ENCODE measurements around the gene TTLL11.

Gene TTLL11

DNA sequence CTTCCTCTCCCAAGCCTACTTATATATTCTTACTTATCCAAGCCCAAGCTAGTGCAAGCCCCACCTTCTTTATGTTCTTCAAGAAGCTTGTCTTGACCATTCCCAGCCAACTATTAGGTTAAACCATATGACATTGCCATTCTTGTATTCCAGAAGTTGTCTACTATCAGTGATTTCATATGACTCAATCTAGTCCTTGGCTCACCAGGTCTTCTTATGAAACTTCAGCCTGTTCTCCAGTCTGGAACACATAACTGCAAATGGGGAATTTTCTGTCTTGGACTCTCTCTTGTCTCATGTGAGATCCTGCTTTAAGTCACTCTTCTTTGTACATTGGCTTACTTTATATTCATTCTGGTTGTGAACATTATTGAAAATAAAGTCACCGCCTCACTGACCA lies 130.7 kb downstream of the TTLL11 start:
- DNase-seq: no peak

DNA sequence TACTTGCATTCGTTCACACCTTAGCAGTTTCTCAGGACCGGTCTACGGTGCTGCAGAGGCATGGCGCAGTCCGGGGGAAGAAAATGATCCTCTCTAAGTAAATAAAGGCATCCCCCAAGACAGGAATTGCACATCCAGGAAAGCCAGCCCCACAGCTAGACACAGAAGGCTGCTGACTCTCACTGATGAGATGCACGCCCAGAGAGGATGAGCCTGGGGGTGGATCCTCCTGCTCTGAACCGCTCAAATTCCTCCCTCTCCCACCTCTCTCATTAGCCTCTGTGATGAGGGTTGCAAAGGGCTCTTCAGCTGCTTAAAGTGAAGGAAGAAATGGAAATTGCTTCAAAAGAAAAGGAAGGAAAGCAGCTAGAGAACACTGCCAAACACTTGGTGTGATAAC lies 132.4 kb downstream of the TTLL11 start:
- DNase-seq: no peak

DNA sequence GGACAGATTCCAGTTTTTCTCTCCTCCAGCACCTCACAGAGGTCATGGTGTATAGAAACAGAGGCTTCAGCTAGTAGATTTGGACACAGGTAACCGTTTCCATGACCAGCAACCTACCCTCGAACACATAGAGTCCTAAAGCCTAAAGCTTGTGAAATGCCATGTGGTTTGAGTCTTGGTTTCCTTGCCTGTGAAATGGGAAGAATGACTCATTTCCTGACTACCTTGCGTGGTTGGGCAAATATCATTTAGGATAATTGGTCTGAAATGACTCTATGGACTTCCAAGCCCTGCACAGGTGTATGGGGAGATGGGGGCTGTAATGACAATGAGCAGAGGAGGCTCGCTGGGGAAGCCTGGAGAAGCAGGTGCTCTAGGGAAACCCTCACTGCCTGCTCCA lies 134.6 kb downstream of the TTLL11 start:
- DNase-seq: no peak

DNA sequence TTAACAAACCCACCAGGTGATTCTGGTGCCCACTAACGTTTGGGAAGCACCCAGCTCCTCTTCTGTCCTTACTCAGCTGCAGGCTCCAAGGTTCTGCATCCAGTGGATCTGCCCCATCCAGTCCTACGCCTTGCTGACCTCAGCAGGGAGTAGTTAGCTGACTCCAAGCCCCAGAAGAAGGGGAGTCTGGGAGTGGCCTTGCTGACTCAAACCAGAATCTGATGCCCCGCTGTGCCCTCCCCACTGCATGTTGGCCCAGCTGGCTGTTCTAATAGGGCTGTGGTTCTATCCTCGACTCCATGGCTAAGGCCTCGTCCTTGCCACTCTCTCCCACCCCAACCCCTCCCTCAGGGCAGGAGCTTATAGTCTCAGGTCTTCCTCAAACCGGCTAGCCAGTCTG lies 136.3 kb downstream of the TTLL11 start:
- no peak for DNase-seq

DNA sequence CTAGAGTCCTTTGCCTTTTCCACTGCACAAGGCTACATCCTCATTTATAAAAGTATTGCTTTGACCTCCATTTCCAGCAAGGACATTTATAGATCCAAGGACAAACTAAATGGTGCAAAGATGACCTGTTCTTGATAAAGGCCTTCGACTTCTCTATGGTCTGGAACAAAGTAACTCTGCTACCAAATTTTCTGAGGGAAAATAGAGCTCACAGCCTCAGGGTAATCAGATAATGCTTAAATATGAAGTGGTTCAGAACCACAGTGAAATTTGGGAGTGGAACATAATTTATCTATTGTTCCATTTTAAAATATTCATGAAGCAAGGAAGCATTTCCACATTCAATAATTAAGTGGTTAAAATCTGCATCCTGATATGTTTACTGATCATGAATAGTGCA lies 137.5 kb downstream of the TTLL11 start:
- no peak for DNase-seq

DNA sequence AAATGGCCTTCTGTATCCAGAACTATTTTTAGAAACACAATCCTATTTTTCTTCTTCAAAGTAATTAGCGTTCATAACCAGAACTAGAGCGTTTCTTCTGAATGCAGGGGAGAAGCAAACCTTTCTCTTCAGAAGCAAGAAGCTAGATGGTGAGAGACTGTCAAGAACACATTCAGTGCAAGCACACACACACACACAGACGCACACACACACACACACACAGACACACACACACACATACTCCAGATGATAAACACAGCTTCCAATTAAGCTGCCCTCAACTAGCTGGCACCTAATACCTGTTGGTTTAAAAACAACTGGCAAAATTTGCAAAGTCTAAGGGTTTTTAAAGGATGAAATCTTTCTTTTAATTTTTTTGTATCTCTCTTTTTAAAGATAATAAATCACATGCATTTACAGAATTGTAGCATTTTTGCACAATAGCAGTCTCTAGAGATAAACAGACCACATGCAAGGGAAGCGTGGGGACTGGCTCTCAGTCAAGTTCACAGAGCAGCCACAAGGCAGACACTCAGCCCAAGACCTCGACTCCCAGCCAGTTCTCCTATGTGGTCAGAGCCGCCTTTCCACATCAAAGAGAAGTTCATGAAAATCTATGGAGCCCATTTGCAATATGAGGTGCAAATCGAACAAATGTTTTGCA lies 138.5 kb downstream of the TTLL11 start:
- DNase-seq: no peak

DNA sequence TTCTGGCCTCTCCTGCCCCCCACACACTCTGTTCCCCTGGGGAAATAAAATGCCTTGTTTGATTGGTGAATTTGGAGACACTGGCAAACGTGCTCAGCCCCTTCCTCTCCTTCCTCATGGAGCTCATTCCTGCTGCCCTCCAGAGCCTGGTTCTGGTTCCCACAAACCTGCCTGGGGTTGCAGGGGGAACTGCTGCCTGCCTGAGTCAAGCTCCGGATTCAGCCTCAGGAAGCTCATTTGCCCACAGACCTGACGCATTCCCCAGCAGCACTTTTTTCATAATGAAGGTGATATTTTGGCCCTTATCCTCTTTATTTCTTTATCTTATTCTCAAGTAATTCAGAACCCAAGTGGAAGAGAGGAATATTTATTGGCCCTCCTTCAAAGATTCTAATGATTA lies 140.5 kb downstream of the TTLL11 start:
- no peak for DNase-seq

DNA sequence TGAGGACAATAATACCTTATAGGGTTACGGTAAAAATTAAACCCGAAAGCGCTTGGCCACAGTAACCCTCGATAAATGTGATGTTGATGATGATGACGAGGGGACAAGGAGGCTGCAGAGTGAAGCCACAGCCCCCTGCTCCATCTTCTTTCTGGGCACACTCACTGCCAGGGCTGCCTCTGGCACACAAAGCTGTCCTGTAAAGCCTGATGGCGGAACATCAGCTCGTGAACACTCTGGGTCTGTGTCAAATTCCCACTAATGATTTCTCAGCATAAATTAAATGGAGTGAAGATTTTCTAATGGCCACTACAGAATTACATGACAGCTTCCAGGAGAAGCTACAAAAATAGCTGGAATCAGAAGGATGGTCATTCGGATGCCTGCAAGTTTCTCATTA lies 142.2 kb downstream of the TTLL11 start:
- no peak for DNase-seq

DNA sequence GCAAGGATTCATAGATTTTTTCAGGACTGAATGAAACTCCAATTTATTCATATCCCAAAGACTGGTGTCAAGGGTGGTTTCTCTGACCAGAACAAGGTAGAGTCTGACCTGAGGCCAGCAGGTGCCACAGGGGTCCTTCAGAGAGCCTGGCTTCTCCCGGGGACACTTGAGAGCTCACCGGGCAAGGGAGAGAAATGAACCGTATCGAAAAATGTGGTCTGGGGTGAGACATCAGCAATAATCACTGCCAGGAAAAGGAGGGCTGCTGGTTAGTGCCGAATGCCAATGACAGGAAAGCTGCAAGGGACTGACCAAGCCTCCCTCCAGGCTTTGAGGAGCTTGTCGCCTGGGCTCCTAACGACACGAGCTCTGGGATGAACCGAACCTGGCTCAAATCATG lies 142.7 kb downstream of the TTLL11 start:
- DNase-seq: no peak

DNA sequence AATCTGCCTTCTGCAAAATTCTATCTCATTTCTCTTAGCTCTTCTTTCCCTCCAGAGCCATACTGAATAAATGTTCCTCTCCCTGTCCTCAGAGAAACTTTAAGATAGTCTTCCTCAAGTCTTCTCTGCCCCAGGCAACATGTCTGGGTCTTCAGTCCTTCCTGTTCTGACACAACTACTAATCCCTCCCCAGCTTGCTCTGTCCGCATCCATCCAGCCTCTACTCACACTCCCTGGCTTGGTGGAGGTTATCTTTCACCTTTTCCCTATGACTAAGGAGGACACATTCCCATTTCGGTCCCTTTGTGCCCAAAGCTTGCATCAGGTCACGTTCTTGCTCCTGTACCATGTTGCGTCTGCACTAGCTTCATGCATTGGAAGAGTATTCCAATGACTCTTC lies 143.3 kb downstream of the TTLL11 start:
- no peak for DNase-seq

DNA sequence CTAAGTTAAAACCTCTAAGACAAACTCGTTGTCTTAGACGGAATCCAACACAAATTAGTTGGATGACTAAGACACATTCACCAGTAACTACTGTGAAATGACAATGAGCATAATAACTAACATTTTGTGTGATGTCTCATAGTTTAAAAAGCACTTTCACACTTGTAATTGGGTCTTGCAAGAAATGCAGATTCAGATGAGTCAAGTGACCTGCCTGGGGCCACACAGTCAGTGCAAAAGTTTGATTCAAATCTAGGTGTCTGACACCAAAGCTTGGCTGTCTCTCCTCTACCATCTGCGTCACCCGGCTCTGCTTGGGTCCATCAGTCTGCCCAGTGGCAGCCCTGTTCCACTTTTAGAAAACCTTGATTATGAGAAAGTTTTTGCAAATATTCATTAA lies 143.7 kb downstream of the TTLL11 start:
- no peak for DNase-seq

DNA sequence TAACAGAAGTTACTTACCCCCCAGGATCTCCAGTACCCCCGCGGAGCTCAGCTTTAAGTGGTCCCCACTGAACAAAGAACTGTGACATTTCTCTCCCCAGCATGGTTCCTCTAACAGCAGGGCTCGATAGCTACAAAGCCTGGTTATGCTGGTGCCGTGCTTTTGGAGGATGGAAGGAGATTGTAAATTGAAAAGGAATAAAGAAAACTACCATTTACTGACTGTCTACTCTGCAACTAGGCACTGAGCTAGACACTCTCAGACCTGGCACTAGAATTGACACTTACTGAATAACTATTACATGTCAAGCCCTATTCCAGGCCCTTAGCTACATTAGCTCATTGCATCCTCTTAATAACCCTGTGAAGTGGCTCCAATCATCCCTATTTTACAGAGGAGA lies 145.3 kb downstream of the TTLL11 start:
- DNase-seq: no peak

DNA sequence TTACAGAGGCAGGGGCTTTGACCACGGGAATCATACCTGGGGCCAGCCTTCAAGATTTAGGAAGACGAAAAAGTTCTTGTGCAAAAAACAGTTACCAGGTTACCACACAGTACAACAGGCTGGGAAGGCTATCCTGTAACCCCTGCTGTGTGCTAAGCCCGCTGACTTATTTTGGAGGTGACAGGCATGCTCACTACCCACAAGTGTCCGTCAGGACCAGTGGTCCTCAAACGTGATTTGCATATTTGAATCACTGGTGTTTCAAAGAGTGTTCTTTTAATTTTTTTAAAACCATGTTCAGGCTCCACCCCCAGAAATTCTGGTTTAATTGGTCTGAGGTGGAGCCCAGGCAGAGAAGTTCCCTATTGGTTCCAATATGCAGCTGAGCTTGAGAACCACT lies 146.6 kb downstream of the TTLL11 start:
- no peak for DNase-seq

DNA sequence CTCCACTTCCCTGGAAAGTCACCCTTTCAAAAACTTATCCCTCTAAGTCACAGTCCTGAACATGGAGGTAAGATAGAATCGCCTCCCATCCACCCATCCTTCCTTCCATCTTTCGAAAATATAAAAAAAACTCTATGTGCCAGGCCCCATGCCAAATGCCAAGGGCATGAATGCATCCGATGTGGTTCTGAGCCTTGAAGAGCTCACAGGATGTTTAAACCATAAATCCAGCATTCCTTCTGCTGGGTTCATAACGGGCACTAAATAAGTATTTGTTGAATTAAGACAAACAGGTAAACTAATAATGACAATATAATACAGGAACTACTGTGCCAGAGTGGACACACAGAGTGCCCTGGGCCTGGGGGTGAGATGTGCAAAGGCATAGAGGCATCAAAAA lies 147.3 kb downstream of the TTLL11 start:
- DNase-seq: no peak

DNA sequence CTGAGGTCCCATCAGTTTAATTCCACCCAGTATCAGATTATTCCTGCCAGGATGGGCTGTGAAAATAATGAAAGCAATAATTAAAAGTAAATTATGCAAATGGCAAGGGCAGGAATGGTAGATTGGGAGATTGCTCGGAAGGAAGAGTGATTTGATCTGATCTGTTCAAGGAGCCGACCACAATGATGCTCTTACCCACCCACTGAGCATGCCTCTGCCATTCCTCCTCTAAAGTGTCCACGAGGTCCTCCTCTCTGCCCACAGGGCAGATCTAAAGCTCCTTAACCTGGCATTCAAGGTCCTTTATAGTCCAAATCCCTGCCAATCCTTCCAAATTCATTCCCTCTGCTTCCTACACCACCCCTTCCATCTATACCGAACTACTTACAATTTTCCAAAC lies 147.8 kb downstream of the TTLL11 start:
- DNase-seq: no peak

DNA sequence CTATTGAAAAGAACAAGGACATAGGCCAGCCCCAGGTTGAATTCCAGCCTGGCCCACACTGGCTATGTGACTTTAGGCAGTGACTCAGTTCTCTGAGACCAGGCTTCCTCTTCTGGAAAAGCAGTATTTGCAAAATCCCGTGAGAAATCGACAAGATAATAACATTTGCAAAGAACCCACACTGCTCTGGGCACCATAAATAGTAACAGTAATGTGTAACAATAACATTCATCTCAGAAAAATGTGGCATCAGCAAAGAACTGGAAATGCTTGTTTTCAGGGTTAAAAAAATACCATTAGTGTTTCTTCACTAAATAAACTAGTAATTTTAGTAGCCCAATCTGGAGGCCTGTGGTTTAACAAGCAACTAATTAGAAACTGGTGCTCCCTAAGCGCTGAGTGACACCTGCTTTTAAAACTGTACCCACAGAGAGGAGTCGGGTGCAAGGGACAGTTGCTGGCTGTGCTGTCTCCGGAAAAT lies 148.4 kb downstream of the TTLL11 start:
- peak in 1 of 2 donors; percentile 3 for DNase-seq

DNA sequence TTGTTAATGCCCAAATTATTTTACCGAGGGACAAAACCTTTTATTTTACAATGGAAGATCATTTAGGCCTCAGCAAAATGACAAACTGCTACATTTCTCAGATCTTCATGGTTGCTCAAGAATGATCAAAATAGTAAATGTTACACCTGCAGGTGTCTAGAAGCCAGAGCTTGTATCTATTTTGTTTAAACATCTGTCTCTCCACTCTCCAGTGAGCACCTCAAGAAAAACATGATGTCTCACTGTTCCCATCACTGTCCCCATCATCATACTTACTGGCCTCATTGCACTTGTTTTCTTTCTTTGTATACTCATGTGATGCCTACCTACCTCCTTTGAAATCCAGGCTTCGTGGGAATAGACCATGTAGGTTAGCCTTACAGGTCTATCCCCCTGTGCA lies 149.6 kb downstream of the TTLL11 start:
- DNase-seq: no peak

DNA sequence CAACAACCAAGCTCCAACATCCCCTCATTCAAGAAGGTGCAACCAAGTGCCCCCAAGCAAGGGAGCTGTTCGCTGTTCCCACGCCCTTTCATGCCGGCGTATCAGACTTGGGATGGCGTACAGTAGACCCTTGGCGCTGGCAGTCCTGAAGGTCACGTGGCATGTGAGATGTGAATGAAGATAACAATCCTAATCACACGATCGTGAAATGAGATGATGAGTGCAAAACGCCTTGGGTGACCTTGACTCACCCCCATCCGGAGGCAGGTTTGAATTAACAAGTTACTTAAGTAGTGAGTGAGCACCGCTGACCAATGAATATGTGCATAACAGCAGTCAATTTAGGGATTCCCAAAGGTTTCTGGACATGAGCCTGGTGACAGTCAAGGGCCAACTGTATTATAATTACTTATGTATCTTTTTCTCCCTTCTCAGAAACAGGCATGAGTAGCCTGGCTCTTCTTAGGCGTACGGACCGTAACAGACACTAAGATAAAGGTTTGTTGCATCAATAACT lies 150.2 kb downstream of the TTLL11 start:
- DNase-seq: no peak

DNA sequence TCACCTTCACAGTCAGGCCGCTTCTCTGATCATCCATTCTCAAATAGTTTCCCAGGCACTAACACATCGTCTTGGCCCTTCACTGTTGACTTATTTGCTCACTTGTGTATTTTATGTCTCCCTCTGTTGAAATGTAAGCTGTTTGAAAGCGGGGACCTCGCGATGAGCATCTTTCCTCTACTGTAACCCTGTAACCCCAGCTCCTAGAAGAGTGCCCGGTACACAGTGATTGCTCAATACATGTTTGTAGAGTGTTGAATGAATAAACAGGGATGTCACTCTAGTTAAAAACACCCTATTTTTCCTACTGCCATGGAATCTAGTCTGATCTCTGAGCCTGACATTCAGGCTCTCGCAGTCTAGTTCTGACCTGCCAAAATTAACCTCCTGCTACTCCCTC lies 150.8 kb downstream of the TTLL11 start:
- no peak for DNase-seq

DNA sequence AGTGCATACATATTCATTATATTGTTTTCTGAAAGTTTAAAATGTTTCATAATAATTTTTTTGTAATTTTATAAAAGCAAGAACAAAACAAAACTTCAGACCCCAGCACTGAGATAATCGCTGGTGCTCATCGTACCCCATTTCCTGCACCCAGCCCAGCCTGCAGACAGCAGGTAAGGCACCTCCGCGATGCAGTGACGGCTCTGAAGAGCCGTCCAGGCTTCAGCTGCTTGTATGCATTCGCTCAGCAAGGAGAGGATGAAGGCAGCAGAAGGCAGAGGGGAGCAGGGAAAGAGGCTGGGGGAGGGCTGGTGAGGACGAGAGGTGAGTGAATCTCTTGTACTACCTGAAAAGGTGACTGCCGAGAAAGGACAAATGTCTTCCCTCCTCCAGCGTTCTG lies 153.5 kb downstream of the TTLL11 start:
- DNase-seq: no peak

DNA sequence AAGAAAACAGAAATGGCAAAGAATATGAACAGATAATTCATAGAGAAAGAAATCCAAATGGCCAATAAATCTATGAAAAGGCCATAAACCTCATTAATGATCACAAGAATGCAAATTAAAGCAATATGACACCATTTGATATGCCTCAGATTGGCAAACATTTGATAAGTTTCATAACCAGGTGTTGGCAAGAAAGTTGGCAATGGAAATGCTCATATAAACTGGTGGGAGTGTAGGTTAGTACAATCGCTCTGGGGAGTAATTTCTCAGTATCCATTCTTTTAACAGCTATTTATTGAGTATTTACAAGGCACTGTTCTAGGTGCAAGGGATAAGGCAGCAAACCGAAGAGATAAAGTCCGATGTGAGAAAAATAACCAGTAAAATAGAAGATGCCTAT lies 154.5 kb downstream of the TTLL11 start:
- DNase-seq: no peak

DNA sequence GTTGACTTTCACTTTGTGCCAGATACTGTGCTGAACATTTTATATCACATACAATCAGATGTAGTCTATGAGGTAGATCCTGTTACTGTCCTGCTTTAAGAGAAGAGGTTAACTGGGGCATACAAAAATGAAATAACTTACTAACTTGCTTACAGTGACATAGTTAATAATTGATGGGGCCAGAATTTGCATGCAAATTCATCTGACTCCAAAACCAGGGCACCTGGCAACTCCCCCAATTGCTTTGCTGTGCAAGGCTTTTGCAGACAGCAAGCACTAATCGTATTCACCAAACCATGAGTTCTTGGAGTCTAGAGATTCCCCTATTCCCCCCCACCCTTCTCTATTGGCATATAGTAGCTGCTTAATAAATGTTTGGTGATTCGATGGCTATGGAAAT lies 155.9 kb downstream of the TTLL11 start:
- DNase-seq: no peak

DNA sequence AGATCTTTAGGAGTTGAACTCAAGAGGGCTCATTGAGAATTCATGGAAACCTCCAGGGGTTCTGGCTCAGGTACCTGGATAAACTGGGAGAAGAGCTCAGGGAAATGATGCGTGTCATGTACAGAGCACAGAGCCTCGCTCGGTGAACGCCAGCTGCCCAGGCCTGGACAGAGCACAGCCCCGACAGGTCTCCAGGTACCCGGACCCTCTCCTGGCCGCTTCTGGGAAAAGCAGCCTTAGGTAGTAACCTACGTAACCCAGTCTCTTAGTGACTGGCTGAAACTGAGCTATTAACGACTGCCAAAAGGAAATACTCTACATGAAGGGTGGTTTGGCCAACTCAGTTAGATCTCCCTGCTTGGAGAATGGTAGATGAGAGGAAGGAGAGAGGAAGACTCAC lies 157.4 kb downstream of the TTLL11 start:
- DNase-seq: no peak

DNA sequence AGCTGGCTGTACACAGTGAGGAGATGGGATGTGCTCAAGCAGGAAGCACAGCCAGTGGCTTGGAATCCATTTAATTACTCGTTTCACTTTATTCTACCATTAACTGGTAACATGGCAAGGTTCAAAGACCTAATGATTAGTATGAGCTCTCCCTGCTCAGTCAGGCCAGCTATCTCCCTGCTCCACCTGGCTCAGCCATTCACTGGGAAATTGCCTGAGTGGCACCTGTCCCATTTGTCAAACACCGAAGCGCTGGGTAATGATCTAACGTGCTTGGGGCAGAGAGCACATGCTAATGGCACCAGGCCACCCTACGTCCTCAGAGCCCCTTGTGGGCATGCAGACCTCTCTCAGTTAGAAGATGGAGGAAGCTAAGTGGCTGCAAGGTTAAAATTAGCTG lies 162.2 kb downstream of the TTLL11 start:
- no peak for DNase-seq

Measured in inflammatory macrophage treated with lipopolysaccharide for 1 hour (primary cell).